Ramos (cell line): Measurements from ENCODE around the gene GIMAP1.

Experiments
- in situ Hi-C: fragments of 300-500 bp; cut with MboI; formaldehyde crosslinking; loops from one replicate; pipeline ENCODE4 v1.14.3; 2022; ENCODE audit warnings: low sequenced_read_pairs; ENCODE audit not compliant: unreplicated experiment

Gene GIMAP1

DNA sequence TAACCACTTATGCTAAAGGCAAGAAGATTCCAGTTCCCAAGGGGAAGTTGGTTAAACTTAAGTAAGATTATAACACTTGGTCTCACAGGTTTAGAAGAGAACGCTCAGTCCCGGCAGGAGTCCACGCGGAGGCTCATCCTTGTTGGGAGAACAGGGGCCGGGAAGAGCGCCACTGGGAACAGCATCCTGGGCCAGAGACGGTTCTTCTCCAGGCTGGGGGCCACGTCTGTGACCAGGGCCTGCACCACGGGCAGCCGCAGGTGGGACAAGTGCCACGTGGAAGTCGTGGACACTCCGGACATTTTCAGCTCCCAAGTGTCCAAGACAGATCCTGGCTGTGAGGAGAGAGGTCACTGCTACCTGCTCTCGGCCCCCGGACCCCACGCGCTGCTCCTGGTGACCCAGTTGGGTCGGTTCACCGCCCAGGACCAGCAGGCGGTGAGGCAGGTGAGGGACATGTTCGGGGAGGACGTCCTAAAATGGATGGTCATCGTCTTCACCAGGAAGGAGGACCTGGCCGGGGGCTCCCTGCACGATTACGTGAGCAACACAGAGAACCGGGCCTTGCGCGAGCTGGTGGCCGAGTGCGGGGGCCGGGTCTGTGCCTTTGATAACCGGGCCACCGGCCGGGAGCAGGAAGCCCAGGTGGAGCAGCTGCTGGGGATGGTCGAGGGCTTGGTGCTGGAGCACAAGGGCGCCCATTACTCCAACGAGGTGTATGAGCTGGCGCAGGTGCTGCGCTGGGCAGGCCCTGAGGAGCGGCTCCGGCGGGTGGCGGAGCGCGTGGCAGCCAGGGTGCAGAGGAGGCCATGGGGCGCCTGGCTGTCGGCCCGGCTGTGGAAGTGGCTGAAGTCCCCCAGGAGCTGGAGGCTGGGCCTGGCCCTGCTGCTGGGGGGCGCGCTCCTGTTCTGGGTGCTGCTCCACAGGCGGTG is 3.8 kb downstream of the GIMAP1 start:
- in situ Hi-C loops: no loop called here

DNA sequence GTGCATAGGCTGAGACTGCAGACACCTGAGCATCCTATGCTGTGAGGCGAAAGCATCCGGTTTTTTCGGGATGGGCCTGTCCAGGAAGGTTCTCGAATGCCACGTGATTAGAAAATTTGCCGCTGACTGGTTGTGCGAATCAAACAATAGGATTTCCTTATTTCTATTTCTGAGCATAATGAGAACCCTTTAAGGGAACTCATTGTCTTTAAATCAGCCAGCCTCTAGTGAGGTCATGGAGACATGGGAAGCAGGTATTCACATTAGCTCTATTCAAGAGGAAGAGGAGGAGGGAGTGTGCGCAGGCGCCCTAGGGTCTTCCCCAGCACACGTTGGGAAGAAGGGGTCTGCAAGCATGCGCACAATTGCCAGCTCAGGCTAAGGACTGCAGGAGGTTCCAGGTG is 5.6 kb downstream of the GIMAP1 start:
- in situ Hi-C loops: no loop called here

- in situ Hi-C loops: no loop called here
Observed at GRCh38 chr7:150722431-150722931, 6.1 kb downstream of the GIMAP1 start.

GRCh38 chr7:150723467-150723866 is 7.1 kb downstream of the GIMAP1 start:
- in situ Hi-C loops: no loop called here

- in situ Hi-C loops: no loop called here
Observed at GRCh38 chr7:150727381-150727780, 11.0 kb downstream of the GIMAP1 start.

DNA sequence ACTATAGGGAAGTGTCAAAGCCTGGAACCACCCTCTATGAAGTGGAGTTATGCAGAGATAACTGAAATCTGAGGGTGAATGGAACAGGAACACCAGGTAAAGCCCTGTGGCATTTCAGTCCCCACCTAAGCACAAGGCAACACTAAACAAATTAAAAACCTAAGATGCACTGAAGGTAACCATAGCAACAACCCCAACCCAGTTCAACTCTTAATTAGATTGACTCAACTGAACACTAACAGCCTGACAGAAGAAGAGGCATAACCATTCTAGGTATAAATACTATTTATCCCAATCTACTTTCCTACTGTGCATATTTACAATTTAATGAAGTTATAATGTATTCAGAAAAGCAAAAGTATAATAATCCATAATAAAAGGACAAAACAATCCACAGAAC is 11.6 kb downstream of the GIMAP1 start:
- in situ Hi-C loops: no loop called here

DNA sequence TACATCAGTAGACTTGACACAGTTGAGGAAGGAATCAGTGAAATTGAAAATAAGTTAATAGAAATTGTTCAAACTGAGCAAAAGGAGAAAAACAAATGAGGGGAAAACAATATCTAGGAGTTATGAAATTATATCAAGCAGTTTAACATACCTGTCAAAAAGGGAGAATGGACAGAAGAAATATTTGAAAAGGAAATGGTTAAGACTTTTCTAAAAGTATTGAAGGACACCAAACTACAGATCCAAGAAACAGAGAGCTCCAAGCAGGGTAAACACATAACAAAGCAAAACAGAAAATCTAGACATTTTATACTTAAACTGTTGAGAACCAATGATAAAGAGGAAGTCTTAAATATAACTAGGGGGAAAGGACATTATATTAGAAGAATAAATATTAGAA is 12.2 kb downstream of the GIMAP1 start:
- in situ Hi-C loops: no loop called here

- in situ Hi-C loops: no loop called here
Observed at GRCh38 chr7:150731916-150732315, 15.5 kb downstream of the GIMAP1 start.

DNA sequence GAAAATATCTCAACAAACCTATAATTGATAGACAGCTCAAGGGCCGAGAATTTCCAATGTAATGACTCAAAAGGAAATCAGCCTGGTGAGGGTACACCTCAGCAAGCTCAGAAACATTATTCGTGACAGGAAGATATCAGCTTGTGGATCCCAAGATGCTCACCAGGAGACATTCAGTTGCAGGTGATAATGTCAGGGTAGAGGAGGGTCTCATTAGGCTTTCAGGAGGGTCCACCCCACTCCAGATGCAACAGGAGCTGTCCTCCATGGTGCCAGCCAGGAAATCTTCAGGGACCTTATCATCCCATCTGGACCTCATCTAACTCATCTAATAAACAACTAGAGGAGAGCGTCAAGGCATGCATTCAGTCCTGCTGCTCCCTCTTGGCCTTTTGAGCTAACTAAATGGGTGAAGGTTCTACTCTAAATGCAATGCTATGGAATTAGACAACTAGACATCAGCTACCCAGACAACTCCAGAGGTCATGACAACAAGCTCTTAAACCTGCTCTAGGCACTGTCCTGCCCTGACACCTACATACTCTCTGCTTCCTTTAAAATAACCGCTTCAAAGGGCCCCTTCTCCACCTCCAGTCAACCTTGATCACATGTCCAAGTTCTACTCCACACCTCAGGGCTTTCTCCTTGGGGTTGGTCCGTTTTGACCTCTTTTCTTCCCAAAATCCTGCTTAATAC is 16.5 kb downstream of the GIMAP1 start:
- in situ Hi-C loops: no loop called here

- in situ Hi-C loops: no loop called here
Observed at GRCh38 chr7:150733482-150734095, 17.2 kb downstream of the GIMAP1 start.

- in situ Hi-C loops: no loop called here
Observed at GRCh38 chr7:150734254-150734653, 17.8 kb downstream of the GIMAP1 start.

- in situ Hi-C loops: no loop called here
Observed at GRCh38 chr7:150735596-150736358, 19.4 kb downstream of the GIMAP1 start.

GRCh38 chr7:150736864-150737263 is 20.5 kb downstream of the GIMAP1 start:
- in situ Hi-C loops: no loop called here

DNA sequence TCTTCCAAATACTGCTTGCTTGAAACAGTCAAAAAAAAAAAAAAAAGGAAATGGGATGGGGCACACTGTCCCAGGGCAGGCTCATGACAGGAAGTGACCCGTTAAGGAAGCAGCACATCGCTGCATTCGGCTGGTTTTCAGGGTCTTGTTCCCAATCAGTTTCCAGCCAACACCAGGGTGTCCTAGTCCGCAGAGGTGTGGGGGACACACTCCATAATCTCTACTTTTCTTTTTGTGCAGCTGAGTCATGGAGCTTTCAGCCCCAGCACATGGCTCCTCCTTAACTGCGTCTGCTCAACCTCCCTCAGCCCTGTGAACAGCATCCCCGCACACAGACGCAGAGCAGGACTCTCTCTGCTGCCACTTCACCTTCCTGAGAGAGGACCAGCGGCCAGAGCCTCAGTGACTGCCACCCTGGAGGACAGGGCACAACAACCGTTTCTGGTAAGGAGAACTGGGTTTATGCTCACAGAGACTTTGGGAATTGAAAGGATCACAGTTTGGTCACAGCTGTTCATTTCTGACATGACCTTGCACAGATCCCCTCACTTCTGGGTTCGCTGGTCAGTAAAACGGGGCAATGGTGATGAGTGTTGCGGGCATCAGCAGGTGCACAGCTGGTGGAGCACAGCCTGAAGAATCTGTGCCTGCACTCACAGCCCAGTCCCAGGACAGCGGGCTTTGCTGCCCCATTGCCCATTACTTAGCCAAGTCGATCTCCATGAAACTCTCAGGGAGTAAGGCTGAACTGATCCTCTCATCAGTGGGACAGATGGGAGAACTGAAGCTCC is 21.0 kb downstream of the GIMAP1 start, which contains the start of gene GIMAP5:
Gene GIMAP5 (plus strand): TSS at position 154 of the 791 bp plus-strand sequence. CDS start 3,467 bp downstream, outside the sequence.
- in situ Hi-C loops: no loop called here

DNA sequence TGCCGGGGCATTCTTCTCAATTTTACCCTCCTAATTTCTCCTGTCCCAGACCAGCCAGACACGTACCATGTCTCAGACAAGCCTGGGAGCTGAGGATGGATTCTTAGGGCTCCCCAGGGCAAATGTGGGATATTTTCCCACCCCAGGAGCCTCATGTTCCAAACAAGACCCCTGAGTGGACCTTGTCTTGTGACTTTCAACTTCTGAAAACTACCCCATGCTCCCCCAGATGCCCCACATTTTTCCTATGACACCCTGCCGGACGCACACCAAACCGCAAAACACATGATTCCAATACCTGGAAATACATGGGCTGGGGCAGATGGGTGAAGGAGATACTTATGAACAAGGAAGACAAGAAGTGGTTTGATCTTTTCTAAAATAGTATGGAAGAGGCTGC is 21.7 kb downstream of the GIMAP1 start:
- in situ Hi-C loops: no loop called here

DNA sequence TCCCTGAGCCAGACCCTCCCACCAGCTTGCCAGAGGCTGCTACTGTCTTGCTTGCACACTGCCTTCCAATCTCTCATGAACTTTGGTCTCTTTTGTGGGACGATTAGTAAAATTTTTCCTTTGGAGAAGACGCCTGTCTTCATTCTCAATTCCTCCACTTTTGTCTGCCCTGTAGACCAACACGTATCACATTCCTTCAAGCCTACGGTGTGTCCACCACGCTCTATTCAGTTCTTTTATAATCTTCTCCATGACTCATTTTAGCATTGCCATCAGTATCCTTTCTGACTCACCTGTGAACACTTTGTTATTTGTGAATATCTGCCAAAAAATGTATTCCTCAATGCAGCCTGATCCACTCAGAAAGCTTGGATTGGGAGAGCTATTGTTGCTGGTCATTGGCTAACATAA is 22.2 kb downstream of the GIMAP1 start:
- in situ Hi-C loops: no loop called here

- in situ Hi-C loops: no loop called here
Observed at GRCh38 chr7:150739033-150739432, 22.6 kb downstream of the GIMAP1 start.

DNA sequence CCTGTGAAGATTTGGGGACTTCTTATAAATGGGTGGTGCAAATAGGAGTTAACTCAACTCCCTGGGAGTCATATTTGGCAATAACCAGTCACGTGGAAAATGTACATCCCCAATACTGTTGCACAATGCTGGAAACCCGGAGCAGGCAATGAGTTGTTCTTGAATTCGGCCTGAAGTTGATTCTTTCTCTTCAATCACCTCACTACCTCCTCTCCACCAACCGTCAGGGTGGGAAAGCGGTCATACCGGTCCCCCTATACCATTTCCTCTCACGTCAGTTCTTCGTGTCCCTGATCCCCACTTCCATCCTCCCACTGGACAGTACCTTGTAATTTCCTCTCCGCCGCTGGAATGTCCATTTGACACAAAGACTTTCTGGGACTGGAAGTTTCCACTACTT is 23.6 kb downstream of the GIMAP1 start:
- in situ Hi-C loops: no loop called here

DNA sequence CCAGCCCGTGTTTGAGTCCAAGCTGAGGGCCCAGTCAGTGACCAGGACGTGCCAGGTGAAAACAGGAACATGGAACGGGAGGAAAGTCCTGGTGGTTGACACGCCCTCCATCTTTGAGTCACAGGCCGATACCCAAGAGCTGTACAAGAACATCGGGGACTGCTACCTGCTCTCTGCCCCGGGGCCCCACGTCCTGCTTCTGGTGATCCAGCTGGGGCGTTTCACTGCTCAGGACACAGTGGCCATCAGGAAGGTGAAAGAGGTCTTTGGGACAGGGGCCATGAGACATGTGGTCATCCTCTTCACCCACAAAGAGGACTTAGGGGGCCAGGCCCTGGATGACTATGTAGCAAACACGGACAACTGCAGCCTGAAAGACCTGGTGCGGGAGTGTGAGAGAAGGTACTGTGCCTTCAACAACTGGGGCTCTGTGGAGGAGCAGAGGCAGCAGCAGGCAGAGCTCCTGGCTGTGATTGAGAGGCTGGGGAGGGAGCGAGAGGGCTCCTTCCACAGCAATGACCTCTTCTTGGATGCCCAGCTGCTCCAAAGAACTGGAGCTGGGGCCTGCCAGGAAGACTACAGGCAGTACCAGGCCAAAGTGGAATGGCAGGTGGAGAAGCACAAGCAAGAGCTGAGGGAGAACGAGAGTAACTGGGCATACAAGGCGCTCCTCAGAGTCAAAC is 26.0 kb downstream of the GIMAP1 start:
- in situ Hi-C loops: no loop called here
